Measurements from ENCODE around the gene MYH8.

The MYH8 gene

DNA sequence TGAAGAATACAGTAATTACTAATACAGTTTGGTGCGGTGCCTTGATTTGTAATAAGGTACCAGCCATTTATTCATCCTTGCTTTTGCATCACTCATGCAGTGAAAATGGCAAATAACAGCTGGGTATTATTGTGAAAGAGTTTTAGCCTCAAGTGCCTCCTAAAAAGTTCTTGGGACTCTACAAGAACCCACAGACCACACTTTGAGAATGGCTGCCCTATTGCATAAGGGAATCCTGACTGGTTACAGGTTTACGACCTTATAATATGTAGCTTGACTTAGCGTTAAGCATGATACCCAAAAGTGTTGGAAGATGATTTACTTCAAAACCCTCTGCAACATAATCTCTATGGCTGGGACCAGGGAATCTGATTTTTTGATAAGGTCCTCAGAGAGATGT lies 53.2 kb downstream of the MYH8 start:
- DNase-seq (ENCODE audit: low read depth in 1 of 2, low spot score in 1 of 2) = no peak
- in situ Hi-C loops (cut with HindIII; ENCODE audit: low pct_unique_long_range_greater_than_20kb, low sequenced_read_pairs) = no loop called here
- TF ChIP-seq JUND (IDR thresholded peaks at IDR 0.05; ENCODE audit: low read depth) = no peak

- no peak for TF ChIP-seq JUND (IDR thresholded peaks at IDR 0.05; ENCODE audit: low read depth)
- no peak for DNase-seq (ENCODE audit: low read depth in 1 of 2, low spot score in 1 of 2)
- in situ Hi-C loops (cut with HindIII; ENCODE audit: low pct_unique_long_range_greater_than_20kb, low sequenced_read_pairs) = no loop called here
These were observed 61.2 kb downstream of the MYH8 start for GRCh38 chr17:10360578-10360977.

- DNase-seq (ENCODE audit: low read depth in 1 of 2, low spot score in 1 of 2) = peak in 1 of 2 experiments; percentile 12
- TF ChIP-seq JUND (IDR thresholded peaks at IDR 0.05; ENCODE audit: low read depth) = no peak
- in situ Hi-C loops (cut with HindIII; ENCODE audit: low pct_unique_long_range_greater_than_20kb, low sequenced_read_pairs) = no loop called here
These were observed 64.0 kb downstream of the MYH8 start for GRCh38 chr17:10357768-10358167.

DNA sequence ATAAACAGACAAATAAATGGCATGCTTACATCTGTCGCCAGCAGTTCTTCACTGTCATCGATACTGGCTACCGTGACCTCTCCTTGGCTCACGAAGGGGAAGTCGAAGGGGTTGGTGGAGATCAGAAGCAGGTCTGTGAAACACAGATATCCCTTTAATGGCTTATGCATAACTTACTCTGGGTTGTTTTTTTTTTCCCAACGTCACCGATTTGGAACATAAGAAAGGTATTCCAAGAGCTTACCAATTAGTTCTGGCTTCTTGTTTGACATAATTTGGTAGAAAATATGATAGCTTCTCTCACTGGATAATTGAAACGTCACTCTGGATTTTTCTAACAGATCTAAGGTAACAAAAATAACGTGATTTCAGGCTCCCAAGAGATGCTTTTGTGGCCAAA lies 67.1 kb downstream of the MYH8 start:
- no peak for TF ChIP-seq JUND (IDR thresholded peaks at IDR 0.05; ENCODE audit: low read depth)
- in situ Hi-C loops (cut with HindIII; ENCODE audit: low pct_unique_long_range_greater_than_20kb, low sequenced_read_pairs) = no loop called here
- DNase-seq (ENCODE audit: low read depth in 1 of 2, low spot score in 1 of 2) = no peak

DNA sequence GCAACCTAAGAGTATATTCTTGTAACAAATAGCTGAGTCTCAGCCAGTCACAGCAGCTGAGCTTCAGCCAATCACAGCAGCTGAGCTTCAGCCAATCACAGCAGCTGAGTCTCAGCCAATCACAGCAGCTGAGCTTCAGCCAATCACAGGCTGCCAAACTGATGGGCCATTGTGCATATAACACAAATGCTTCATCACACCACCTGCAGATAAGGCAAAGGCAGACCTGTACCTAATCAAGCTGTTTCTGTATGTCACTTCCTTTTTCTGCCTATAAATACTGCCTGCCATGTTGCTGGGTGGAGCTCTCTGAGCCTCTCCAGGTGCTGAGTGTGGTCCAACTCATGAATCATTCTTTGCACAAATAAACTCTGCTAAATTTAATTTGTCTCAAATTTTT lies 68.9 kb downstream of the MYH8 start:
- no peak for TF ChIP-seq JUND (IDR thresholded peaks at IDR 0.05; ENCODE audit: low read depth)
- in situ Hi-C loops (cut with HindIII; ENCODE audit: low pct_unique_long_range_greater_than_20kb, low sequenced_read_pairs) = no loop called here
- DNase-seq (ENCODE audit: low read depth in 1 of 2, low spot score in 1 of 2) = no peak

DNA sequence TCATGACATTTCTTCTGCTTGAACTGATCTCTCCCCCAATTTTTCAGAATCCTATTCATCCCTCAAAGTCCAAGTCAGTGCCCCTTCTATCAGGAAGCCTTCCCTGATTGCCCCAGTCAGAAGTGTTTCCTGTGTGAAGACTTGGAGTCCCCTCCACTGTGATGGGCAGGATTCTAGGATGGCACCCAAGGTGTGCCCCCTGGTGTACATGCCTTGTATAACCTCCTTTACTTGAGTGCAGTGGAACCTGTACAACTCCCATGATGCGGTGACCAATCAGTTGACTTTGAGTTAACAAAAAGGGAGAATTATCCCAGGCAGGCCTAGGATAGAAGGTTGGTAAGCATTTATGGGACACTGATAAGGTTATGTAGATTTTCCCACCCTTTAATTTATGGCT lies 72.3 kb downstream of the MYH8 start:
- in situ Hi-C loops (cut with HindIII; ENCODE audit: low pct_unique_long_range_greater_than_20kb, low sequenced_read_pairs) = no loop called here
- TF ChIP-seq JUND (IDR thresholded peaks at IDR 0.05; ENCODE audit: low read depth) = no peak
- DNase-seq (ENCODE audit: low read depth in 1 of 2, low spot score in 1 of 2) = no peak

DNA sequence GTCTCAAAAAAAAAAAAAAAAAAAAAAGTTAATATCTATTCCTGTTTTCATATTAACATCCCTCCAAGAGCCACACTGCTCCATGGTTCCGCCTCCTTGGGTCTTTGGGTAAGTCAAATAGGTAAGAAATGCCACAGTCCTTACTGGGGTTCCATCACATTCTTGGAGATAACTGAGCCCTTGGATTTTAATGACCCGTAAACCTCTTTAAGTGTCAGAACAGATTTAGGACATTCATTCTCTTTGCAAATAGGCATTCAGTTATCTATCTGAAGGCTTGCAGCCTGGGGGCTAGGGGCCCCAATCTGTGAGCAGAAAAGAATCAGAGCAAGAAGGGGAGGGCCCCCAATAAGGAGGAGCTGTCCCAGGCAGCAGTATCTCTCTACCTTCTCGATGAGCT lies 76.9 kb downstream of the MYH8 start:
- no peak for TF ChIP-seq JUND (IDR thresholded peaks at IDR 0.05; ENCODE audit: low read depth)
- DNase-seq (ENCODE audit: low read depth in 1 of 2, low spot score in 1 of 2) = no peak
- in situ Hi-C loops (cut with HindIII; ENCODE audit: low pct_unique_long_range_greater_than_20kb, low sequenced_read_pairs) = no loop called here
